Tibial nerve (tissue), 3 donors: ENCODE measurements around the gene LOXL1.

Source experiments
- CTCF ChIP-seq, 5 experiments: fragments of 200-600 bp in 3 of 5; fragments of 450-650 bp in 2 of 5; sonication (generic) in 3 of 5; IDR thresholded peaks; one replicate each; pipeline ENCODE4 v1.5.1; 2016 to 2019; ENCODE audit warnings: antibody characterized with exemption in 5 of 5, mild to moderate bottlenecking in 3 of 5, moderate library complexity in 2 of 5
- POLR2A ChIP-seq, 2 donors: fragments of 450-650 bp; IDR thresholded peaks; one replicate each; pipeline ENCODE4 v1.6.1; 2017; ENCODE audit warnings: antibody characterized with exemption in 2 of 2, mild to moderate bottlenecking in 2 of 2, moderate library complexity in 2 of 2

- TF ChIP-seq CTCF (IDR thresholded peaks at IDR 0.05) (no peak), POLR2A (IDR thresholded peaks at IDR 0.05) (no peak)
Measured at GRCh38 chr15:73944161-73945129, 18.2 kb downstream of the LOXL1 start.
